HG02763 (cell line): ENCODE results near the gene OSBPL3.
A peak's percentile ranks its signal among the peaks of the same experiment; 100 is the strongest.

Source experiments
- ATAC-seq: cut with Tn5 transposase; IDR thresholded peaks from one replicate; pipeline ENCODE4 v1.9.1; 2021; ENCODE audit warnings: mild to moderate bottlenecking, moderate library complexity; ENCODE audit not compliant: unreplicated experiment

The OSBPL3 gene

DNA sequence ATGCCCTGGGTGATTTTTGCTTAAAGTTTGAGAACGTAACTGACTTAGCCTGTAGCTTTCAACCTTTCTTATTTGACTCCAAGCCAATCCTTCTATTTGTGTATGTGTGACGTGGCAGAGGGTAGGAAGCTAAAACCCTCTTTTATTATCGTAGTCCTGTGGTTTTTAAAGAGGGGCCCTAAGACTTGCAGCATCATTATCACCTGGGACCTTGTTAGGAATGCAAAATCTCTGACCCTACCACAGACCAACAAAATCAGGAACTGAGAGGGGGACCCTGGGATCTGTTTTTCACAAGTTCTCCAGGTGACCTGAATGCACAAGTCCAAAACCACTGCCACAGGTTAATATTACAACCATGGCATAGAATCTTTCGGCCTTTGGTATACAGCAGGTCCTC is 80.1 kb downstream of the OSBPL3 start:
- peak; percentile 59 for ATAC-seq

DNA sequence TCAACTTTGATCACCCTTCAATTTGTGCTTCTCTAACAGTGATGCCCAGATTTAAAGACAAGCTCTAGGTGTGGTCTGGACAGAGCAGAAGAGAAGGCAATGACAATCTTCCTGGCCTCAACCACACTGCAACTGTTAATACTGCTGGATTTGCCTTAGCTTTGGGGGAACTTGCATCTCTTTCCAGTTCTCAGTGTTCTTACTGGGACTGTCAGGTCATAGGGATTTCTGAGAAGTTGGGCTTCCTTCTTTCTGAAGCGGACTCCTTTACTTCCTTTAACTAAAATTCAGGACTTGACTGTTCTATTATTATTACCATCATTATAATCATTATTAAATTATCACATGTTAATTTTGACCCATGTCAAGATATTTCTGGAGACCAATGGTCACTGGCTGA is 80.8 kb downstream of the OSBPL3 start:
- ATAC-seq = no peak

DNA sequence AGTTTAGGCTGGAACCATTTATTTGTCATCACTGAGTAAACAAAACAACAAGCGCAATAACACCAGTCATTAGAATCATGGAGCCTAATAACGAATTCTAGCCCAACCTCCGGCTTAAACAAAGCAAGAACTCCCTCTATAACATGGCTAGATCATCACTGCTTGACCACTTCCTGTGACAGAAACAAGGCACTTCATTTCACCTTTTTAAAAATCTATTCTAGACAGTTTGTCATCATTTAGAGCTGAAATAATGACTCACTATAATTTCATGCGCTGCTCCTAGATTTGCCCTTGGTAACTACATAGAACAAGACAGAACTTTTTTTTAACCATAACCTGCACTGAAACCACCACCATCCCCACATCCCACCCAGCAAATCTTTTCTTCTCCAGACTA is 81.3 kb downstream of the OSBPL3 start:
- ATAC-seq = no peak

DNA sequence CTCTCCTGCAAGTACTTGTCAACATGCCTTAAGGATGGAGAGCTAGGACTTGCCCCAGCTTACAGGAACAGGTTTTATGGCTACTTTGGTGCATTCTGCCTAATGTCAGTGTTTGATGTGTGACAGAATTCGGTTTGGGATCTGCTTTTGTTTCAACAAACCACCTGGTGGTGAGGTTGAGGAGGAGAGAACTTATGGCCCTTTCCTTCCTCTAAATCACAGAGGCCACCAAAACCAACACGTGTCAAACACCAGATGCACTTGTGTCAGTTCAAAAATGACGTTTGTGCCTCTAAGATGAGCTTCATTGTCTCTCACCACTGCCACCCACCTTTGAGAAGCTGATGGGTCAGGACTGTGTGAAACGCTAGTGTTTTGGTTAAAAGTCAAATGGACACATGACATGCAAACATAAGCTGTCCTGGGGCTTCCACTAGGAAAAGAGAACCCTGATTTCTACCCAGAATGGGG is 83.9 kb downstream of the OSBPL3 start:
- ATAC-seq = peak; percentile 51

DNA sequence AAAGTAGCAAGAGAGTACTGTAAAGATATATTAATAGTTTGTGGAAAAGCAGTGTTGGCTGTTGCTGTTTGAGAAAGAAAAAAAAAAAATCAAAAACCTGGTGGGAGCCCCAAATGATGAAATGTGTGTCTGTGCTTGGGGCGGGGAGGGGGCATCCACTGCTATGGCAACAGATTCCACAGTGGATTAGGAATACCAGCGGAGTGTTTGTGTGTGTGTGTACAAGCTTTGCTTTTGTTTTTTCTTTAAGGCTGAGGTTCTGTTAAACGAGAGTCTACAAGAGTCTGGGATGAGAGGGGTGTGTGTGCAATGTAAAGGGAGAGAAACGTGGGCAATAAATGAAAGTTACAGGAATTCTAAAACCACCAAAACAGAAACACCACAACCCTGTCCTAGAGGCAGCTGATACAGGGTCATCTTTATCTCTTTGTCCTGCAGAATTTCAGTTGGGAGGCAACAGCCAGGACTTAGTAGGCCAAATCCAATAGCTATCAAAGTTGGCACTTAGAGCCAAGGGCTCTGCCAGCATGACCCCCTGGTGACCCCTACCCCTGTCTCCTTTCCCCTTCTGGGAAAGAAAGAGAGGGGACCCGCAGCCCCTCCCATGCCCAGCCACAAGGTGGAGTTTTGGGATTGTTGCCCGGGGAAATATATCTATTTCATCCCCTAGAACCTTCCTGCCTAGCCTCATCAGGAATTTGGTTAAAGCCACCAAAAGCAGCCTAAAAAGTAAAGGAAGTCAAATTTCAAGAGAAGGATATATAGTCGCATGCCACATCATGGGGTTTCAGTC is 85.4 kb downstream of the OSBPL3 start:
- ATAC-seq = no peak

DNA sequence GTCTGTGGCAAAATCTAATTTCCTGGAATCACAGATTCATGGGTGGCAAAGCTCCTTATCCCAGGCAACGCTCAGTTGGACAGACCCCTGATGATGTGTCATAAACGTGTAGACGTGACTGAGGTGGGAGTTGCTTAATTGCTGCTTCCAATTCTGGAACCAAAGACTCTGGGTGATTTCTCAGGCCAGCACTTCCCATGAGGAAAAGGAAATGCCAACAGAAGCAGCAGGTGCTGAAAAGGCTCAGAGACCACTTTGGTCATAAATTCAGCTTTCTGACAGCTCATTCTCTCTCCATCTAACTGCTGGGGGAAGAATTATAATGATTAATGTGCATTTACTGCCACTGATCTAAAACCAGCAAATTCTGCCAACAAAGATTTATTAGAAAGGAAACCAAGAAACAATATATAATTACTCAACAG is 88.7 kb downstream of the OSBPL3 start:
- ATAC-seq = no peak

DNA sequence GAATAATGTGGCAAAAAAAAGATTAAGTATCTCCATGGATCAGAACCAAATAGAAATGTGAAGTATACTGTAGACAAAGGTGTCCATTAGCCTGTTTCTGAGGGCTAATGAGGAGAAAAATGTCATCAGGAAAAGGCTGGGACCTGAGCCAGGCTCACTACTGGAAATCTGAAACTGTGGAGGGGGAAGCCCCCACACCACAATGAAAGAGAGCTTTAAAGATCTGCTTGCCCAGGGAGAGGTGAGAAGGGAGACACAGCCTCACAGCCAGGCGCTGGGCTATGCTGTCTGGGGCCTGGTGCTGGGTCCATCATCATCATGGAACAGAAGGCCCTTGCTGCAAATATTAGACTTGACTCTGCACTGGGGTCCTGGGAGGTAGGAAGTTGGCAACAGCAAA is 90.4 kb downstream of the OSBPL3 start:
- no peak for ATAC-seq

DNA sequence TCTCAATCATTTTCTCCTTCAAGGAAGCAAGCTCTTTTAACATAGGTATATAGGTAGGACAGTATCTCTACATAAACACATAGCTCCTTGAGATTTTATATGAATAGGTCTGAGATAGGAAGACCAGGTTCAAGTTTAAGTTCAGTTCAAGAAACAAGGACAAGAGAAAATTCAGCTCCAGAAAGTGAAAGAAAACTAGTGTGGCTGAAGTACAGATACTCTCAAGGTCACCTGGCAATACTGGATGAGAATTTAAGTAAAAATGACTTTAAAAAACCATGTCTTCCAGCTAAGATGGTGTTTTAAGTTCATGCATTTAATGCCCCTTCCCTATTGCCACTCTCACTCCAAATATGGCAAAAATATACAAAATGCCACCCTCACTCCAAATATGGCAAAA is 91.3 kb downstream of the OSBPL3 start:
- no peak for ATAC-seq

DNA sequence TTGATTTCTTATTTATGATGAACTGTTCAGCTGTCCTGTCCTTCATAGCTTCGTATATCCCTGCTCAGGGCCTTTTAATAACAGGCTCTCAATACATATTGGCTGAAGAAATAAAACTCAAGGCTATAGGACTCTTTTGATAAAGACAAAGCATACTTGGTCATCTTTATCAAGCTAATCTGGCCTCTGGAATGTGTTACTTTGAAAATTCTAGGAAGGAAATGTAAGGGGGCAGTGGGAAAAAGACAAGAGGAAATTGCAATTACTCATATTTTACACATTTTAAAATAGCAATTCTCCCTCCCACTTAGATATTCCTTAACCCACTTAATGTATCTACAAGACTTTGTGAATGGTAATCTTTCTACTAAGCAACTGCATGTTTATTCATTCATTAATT is 94.3 kb downstream of the OSBPL3 start:
- no peak for ATAC-seq

DNA sequence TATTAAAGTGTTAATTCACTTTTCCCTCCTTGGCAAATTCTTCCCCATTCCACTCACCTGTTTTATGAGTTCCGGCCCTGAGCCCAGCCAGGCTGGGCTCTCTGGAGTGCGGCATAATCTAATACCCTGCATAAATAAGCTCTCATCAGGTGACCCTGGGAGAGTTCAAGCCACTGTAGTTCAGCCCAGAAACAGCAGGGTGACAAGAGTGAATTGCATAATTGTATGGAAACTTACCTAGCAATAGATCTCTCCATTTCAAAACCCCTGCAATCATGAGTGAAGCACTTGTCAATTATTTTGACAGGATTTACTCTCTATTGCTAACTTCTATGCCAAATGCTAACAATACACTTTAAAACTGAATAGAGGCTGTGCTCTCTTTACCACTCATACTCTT is 94.7 kb downstream of the OSBPL3 start:
- no peak for ATAC-seq

DNA sequence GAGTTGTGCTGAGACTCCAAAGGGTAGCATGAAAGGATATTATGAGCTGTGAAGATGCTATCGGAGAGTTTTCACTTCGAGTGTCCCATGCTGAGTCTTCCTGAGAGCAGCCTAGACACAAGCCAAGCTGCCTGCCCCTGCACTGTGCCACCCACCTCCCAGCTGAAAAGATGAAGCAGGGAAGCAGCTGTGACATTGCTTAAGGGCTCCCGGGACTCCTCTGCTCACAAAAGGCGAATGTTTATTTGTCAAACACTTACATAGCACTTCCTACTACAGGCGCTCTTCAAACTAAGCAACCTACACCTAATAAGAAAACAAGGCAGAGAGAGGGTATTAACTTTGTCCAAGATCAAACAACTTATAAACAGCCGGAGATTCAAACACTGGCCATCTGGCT is 95.6 kb downstream of the OSBPL3 start:
- ATAC-seq = no peak

DNA sequence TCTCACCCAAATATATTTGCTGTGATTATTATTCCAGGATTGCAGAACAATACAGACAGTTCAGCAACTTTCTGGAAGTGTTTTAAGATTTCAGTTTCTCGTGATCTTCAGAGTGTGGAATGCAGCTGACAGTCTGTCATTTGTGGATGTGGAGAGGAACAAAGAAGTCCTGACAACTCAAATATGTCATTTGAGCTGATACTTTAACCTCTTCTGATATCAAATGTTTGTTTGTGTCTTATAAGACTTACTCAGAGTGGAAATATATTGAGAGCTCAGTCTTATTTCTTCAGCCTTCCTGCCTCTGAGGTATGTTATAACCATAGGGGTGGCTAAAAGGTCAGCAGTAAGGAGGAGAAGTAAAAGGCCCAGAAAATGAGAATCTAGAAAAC is 96.4 kb downstream of the OSBPL3 start:
- no peak for ATAC-seq

DNA sequence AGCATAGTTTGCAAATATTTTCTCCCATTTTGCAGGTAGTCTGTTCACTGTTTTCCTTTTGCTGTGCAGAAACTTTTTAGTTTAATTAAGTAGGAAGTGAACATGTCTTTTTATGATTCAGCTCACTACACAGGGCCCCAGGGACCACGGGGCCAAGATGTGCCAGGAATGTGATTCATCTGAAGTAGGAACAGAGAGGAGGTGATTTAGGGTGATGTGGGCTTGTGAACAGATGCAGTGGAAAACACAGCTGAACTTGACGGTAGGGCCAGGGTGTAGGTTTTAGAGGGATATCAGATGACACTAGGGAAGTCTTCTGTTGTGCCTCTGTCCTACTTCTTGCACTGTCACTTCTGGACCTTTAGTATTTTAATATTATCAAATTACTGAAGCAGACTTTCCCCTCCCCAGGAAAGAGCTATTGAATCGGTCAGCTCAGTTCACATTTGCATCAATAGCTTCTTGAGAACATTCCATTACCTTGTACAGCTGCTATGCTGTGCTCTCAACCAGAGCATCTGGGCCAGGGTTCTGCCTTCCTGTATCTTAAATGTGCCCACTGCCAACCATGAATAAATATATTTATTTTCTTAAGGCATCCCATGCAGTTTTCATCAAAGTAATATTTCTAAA is 96.9 kb downstream of the OSBPL3 start:
- ATAC-seq = no peak

DNA sequence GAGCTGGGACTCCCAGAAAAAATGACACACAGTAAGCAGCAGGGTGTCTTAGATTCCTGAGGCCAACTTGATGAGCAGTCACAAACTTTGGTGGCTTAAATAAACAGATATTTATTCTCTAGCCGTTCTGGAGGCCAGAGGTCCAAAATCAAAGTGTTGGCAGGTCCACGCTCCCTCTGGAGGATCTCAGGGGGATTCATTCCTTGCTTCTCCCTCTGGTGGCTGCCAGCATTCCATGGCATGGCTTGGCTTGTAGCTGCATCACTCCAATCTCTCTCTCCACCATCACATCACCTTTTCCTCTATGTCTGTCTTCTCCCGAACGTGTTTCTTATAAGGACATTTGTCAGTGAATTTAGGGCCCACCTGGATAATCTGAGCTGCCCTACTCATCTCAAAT is 98.4 kb downstream of the OSBPL3 start:
- no peak for ATAC-seq

DNA sequence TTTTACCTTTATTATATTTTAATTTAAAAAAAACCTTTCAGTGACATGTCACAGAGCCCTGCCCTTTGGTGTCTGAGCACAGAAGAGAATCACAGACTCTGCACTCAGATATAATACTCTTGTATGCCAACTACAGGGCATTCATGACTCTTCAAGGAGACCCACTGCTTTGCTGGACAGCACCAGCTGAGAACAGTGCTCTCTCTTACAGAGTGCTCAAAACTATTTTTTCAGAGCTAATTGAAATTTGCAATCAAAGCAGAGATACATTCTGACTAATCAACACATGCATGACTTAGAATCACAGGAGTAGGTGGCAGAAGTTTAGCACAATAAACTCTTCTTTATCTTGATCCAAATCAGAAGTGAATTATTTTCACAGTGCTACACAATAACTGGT is 99.1 kb downstream of the OSBPL3 start:
- no peak for ATAC-seq

DNA sequence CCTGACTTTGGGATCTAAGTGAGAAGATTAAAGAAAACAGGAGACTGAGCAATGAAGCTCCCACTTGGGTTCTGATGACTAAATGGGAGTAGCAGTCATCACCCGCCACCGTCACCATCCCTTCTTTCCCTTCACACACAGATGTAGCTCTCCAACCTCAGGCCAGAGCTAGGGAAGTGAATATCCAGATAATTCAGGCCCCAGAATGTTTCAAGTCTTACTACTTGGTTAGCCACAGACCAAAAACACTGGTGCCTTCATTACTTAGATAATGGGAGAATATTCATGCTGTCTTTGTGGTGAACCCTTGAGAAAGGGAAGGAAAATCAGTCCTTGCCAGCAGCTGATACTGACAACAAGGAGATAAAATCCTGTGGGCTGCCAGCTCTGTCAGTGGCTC is 100.7 kb downstream of the OSBPL3 start:
- ATAC-seq = no peak

DNA sequence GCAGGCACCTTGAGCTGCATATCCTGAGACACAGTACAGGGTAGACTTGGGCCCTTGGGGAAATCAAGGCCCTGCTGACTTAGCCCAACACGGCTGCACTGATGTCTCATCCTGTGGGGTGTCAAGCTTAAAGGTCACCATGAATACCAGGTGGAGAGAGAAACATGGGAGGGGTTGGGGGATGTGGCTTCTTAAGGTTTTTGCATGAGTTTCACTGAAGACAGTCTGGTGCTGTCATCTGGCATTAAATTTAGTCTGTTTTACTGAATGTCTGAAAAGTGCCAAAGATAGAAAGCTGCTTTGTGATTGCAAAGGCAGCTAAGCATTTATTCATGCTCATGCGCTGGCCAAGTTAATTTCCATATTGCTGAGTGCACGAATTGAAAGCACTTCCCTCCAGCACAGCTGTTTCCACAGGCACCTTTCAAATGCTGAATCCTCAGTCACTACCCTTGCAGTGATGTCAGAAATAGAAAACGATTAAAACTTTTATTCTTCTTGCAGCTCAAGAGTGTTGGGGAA is 102.1 kb downstream of the OSBPL3 start:
- ATAC-seq = peak; percentile 92

DNA sequence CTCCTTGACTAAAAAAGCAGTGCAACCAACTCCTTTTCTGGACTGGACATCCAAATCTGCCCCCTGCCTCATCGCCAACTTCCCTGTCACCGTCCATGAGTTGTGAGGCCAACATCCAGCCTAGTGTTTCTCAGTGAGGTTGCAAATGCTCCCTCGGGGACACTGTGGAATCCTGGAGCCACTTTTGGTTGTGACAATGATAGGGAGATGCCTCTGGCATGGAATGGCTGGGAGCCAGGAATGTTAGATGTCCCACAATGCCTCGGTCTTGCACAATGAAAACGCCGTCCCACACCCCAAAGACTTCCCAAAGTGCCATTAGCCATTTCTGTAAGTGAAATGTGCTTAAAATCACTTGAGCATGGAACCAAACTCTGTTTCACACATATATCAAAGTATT is 105.2 kb downstream of the OSBPL3 start:
- ATAC-seq = no peak

DNA sequence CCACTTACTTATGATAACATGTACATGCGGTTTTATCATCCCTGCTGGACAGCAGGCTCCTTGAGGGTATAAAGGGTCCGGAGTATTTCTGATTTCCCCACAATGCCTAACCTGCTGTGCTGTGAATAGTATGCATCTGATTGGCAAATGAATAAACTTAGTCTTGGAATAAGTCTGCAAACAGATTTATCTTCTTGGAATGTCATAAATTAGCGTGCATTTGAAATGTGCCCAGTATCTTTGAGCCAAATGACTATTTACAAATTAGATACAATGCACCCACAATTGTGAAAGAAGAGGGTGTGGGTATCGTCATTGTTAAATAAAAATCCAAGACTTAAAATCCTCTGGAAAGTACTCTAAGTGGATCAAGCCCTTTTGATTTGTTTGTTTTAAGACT is 106.0 kb downstream of the OSBPL3 start:
- ATAC-seq = no peak

DNA sequence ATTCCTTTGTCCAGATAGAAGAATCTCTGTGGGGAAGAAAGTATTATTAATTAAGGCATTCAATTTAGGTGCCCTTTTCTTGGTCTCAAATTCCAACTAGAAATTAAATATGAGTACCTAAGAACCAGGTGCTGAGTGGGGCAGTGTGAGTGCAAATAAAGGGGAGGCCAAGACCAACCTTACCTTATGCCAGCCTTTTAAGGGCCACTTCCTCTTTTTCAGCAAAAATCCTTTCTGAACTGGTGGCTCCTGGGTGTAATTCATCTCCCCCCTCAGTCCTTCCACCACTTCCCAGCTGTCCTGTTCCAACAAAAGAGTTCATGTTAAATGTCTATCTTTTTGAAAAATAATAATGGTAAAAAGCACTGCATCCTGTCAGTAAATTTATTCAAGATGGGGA is 108.2 kb downstream of the OSBPL3 start:
- ATAC-seq = no peak

DNA sequence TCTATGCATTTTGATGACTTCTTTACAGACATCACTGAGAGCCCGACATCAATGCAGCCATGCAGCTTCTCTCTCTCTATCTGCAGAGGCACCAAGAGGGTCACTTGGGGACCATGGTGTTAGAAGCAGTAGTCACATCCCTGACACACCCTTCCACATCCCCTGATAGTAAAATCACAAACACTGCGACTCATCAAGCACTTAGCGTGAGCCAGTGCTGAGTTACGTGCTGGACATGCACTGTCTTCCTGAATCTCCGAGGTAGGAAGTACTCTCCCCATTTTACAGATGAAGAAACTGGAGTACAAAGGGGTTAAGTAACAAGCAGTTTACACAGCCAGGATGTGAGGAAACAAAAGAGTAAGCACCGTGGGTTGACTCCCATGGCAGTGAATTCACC is 109.2 kb downstream of the OSBPL3 start:
- no peak for ATAC-seq

DNA sequence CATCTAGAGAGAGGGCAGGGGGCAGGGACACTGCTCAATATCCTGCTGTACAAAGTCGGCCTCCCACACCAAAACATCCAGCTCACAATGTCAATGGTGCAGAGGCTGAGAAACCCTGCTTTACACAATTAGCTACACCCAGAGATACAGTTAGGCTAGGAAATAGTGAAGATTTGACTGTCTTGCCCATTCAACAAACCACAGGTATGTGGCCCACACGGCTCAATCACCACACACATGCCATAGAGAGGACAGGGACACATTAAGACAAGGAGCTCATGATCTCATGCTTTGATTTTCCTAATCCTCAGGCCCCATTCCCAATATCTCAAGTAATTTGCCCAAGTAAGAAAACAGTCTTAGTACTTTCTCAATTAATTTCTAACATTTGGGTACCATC is 110.4 kb downstream of the OSBPL3 start:
- ATAC-seq = no peak
